SK-MEL-5 (cell line): ENCODE data around the gene RNU1-1. TPM values are rescaled to one million over a fixed set of nuclear protein-coding genes. Genes with fewer than 3 reads are reported as not detected.
A peak's percentile ranks its signal among the peaks of the same experiment; 100 is the strongest.
"Not testable (repeated sequence)": the region's sequence is repeated elsewhere in the genome, so short reads cannot be mapped to it uniquely, and the experiment has no call there.

ENCODE experiments used
- DNase-seq: peaks from one replicate; pipeline ENCODE4 v3.0.0-alpha.2; 2016; ENCODE audit warnings: low read depth, low spot score
- in situ Hi-C: cut with HindIII; loops from 2 replicates; pipeline ENCODE4 v1.10.0; 2016; ENCODE audit warnings: low sequenced_read_pairs, high pct_unique_total_duplicates, low pct_unique_long_range_greater_than_20kb
- small RNA-seq, 2 experiments: library from RNA; depleted of rRNA; stranded (forward); fragments of <200 nt; gene quantifications; one replicate each; pipeline ENCODE3, GENCODE V24; 2014
- total RNA-seq: library from RNA; depleted of rRNA; stranded (reverse); fragments of >200 nt; shearing (Covaris generic); gene quantifications from 2 replicates; pipeline ENCODE4 v1.2.3, GENCODE V29; 2014; rRNA removed

The RNU1-1 gene
- total RNA-seq, 1 experiment from 2014 or later: under 0.01 TPM

DNA sequence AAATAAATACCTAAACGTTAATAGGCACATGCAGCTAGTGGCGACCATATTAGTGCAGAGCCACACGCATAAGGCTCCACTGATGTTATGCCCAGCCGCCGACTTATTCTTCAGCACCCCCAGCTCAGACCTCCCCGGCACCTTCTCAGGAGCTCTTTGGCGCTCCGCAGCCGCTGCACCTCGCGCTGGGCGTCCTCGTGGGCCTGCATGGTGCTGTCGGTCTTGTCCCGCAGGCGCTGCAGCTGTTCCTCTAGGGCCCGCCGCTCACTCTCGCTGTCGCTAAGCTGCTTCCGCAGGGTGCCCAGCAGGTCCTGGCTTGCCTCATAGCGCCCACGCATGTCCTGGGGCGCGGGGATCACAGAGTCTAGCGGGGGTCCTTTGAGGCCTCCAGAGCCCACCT, 30.9 kb downstream of the RNU1-1 start:
- DNase-seq, in situ Hi-C loops: not testable (repeated sequence)

DNA sequence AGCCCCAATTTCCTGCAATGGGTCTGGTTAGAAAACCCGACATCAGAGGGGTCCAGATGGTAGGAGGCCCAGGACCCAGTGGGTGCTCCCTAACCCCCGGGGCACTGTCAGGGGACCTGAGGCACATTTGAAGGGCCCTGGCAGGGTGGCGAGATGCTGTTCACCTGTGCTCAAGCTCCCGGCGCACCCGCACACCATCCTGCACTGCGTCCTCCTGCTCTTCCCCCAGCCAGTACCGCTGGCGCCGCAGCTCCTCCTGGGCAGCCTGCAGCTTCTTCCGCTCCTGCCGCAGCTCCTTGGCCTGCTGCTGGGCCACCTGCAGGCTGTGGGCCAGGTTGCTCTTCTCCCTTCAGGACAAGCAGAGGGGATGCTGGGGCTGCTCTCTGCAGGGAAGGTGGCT, 36.0 kb downstream of the RNU1-1 start:
- in situ Hi-C loops: no loop called here

GRCh38 chr1:16475771-16476770, 38.0 kb downstream of the RNU1-1 start:
- in situ Hi-C loops, DNase-seq: not testable (repeated sequence)

More for the DNA sequence above, 36.0 kb downstream of the RNU1-1 start:
- DNase-seq: no peak

DNA sequence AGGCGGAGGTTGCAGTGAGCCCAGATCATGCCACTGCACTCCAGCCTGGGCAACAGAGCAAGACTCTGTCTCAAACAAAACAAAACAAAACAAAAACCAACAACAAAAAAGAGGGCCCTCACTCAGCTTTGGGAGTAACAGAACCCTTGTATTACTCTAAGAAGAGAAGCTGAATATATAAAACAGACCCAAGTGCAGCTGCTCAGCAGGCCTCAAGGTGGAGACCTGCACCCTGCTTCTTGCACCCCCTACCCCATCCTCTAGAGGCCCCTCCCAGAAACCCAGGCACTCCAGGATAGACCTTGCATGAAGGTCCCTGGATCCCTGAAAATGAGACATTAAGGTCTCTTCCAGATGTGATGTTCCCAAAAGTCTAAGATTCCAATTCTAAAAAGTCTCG, 39.2 kb downstream of the RNU1-1 start:
- in situ Hi-C loops: not testable (repeated sequence)
- DNase-seq: peak; percentile 29

GRCh38 chr1:16474166-16474800, 39.8 kb downstream of the RNU1-1 start:
- in situ Hi-C loops: no loop called here
- DNase-seq: no peak

DNA sequence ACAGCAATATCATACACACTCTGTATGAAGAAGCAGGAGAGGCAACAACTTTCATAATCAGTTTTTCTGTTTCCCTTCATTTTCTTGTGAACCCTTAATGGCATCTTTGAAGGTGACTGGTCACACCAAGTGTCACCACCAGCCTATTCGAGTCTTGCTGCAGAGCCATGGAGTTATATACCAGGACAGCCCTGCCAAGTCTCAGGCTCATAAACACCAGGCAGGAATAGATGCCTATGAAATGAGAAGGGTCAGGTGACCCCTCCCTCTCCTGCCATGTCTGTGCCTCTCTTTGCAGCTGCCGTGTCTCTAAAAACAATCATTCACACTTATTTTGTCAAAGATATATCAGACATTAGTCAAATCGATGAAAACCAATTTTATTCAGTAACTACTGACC, 45.5 kb downstream of the RNU1-1 start:
- DNase-seq: no peak
- in situ Hi-C loops: no loop called here

DNA sequence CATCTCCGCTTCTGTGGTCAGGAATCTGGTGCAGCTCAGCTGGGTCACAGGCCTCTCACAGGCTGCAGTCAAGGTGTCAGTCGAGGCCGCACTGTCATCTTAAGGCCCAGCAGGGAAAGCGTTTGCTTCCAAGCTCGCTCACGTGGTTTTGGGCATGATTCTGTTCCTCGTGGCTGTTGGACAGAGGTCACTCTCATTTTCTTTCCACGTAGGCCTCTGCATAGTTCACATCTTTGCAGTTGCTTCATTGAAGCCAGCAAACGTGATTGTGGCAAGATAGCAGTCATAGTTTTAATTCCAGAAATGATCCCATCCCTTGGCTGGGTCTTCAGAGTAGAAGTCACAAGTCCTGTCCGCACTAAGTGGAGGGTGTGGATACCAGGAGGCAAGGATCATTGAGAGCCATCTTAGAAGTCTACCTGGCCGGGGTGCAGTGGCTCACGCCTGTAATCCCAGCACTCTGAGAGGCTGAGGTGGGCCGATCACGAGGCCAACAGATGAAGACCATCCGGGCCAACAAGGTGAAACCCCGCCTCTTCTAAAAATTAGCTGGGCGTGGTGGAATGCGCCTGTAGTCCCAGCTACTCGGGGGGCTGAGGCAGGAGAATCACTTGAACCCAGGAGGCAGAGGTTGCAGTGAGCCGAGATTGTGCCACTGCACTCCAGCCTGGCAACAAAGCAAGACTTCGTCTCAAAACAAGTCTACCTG, 49.0 kb downstream of the RNU1-1 start:
- no peak for DNase-seq
- in situ Hi-C loops: no loop called here

Small RNA genes within 50 kb of the gene (small RNA-seq; reads per million reads assigned to genes)
- gene RNU1-1 (0.02 to 0.05 reads per million in 2 experiments), gene RNU1-6P (0 reads per million in 2 experiments)

Other genes with a start within 250 kb of the RNU1-1 start
- 11.4 and 11.6 TPM in 2 replicates for gene FBXO42, start 161.8 kb downstream of the RNU1-1 start, total RNA-seq
- gene SZRD1, start 147.0 kb downstream of the RNU1-1 start, total RNA-seq: 79.2 and 89.6 TPM in 2 replicates
- 0.08 TPM in 1 of 2 replicates, not detected in the other for gene SPATA21, start 76.9 kb downstream of the RNU1-1 start, total RNA-seq
- 36.2 and 40.7 TPM in 2 replicates for gene NECAP2, start 73.6 kb downstream of the RNU1-1 start, total RNA-seq
- 16.1 and 16.2 TPM in 2 replicates for gene NBPF1, start 99.3 kb upstream of the RNU1-1 start, total RNA-seq
- gene RNU1-3, start 152.7 kb upstream of the RNU1-1 start, total RNA-seq: under 0.01 TPM in 1 of 2 replicates, not detected in the other
- gene RNU1-4, start 226.2 kb upstream of the RNU1-1 start, total RNA-seq: under 0.01 TPM in 1 of 2 replicates, not detected in the other